CD4-positive, alpha-beta T cell treated with Interleukin-10 for 1 hour (primary cell): Measurements from ENCODE around the gene RMC1.
"Not testable (repeated sequence)": the region's sequence is repeated elsewhere in the genome, so short reads cannot be mapped to it uniquely, and the experiment has no call there.

Experiments used
- DNase-seq: peaks from one replicate; pipeline ENCODE4 v3.0.0-alpha.2; 2020

The RMC1 gene

GRCh38 chr18:23503038-23503962 is at the start of gene RMC1:
Gene RMC1, plus strand, starts transcription at chr18:23503511. Its CDS starts 108 bp downstream, at chr18:23503619.
- peak; percentile 96 for DNase-seq

GRCh38 chr18:23453680-23454058 is 49.6 kb upstream of the RMC1 start:
- peak; percentile 31 for DNase-seq

GRCh38 chr18:23456835-23457234 is 46.5 kb upstream of the RMC1 start:
- DNase-seq = no peak

GRCh38 chr18:23458830-23459529 is 44.3 kb upstream of the RMC1 start:
- no peak for DNase-seq

- no peak for DNase-seq
These were observed 43.8 kb upstream of the RMC1 start for GRCh38 chr18:23459530-23459921.

- DNase-seq = no peak
These were observed 42.7 kb upstream of the RMC1 start for GRCh38 chr18:23460285-23461273.

GRCh38 chr18:23462876-23463275 is 40.4 kb upstream of the RMC1 start:
- DNase-seq = no peak

- no peak for DNase-seq
These were observed 34.4 kb upstream of the RMC1 start for GRCh38 chr18:23468753-23469459.

GRCh38 chr18:23470620-23471387 is 32.5 kb upstream of the RMC1 start:
- no peak for DNase-seq

- DNase-seq = no peak
These were observed 31.8 kb upstream of the RMC1 start for GRCh38 chr18:23471486-23471885.

- no peak for DNase-seq
These were observed 23.3 kb upstream of the RMC1 start for GRCh38 chr18:23479829-23480505.

- no peak for DNase-seq
These were observed 18.6 kb upstream of the RMC1 start for GRCh38 chr18:23484561-23485182.

- DNase-seq = no peak
These were observed 17.9 kb upstream of the RMC1 start for GRCh38 chr18:23485386-23485785.

GRCh38 chr18:23487738-23488570 is 15.4 kb upstream of the RMC1 start:
- DNase-seq = peak; percentile 49

GRCh38 chr18:23489586-23489985 is 13.7 kb upstream of the RMC1 start:
- not testable (repeated sequence) for DNase-seq

- no peak for DNase-seq
These were observed 9.7 kb upstream of the RMC1 start for GRCh38 chr18:23493654-23494053.

- no peak for DNase-seq
These were observed 8.3 kb upstream of the RMC1 start for GRCh38 chr18:23494992-23495391.

GRCh38 chr18:23495723-23496440 is 7.4 kb upstream of the RMC1 start:
- DNase-seq = no peak

GRCh38 chr18:23498117-23498516 is 5.2 kb upstream of the RMC1 start:
- DNase-seq = no peak
